Mesenchymal stem cell (in vitro differentiated cells and primary cell): Measurements from ENCODE around the gene PPP6C.
A peak's percentile ranks its signal among the peaks of the same experiment; 100 is the strongest.
"Not testable (repeated sequence)": the region's sequence is repeated elsewhere in the genome, so short reads cannot be mapped to it uniquely, and the experiment has no call there.

Experiments used
- DNase-seq: peaks from one replicate; pipeline ENCODE4 v3.0.0-alpha.2; 2013
- H2AFZ ChIP-seq: one replicate; pipeline ENCODE4 v1.6.1; 2013; ENCODE audit warnings: low read depth, mild to moderate bottlenecking, control low read depth, inconsistent platforms, low read length, moderate library complexity
- H2AK5ac ChIP-seq: 2 replicates; pipeline ENCODE4 v1.6.1; 2013; ENCODE audit warnings: low read length, moderate library complexity, mild to moderate bottlenecking, inconsistent platforms; ENCODE audit not compliant: severe bottlenecking
- H2BK120ac ChIP-seq: one replicate; pipeline ENCODE4 v1.6.1; 2013; ENCODE audit warnings: low read depth, mild to moderate bottlenecking, inconsistent platforms, low read length, moderate library complexity
- H2BK12ac ChIP-seq, 2 experiments: one replicate each; pipeline ENCODE4 v1.6.1; 2013; ENCODE audit warnings: inconsistent platforms in 2 of 2, low read length in 2 of 2, mild to moderate bottlenecking in 2 of 2, moderate library complexity in 2 of 2, control low read depth in 1 of 2
- H2BK15ac ChIP-seq: one replicate; pipeline ENCODE4 v1.6.1; 2013; ENCODE audit warnings: mild to moderate bottlenecking, low read depth, inconsistent platforms; ENCODE audit not compliant: poor library complexity, severe bottlenecking
- H2BK5ac ChIP-seq: 2 replicates; pipeline ENCODE4 v1.6.1; 2013; ENCODE audit warnings: low read depth, mild to moderate bottlenecking, low read length, control low read depth, inconsistent platforms; ENCODE audit not compliant: poor library complexity, severe bottlenecking
- H3K14ac ChIP-seq, 2 experiments: one replicate each; pipeline ENCODE4 v1.6.1; 2013; ENCODE audit warnings: inconsistent platforms in 2 of 2, low read length in 2 of 2, control low read depth in 1 of 2, mild to moderate bottlenecking in 1 of 2, moderate library complexity in 1 of 2
- H3K18ac ChIP-seq, 2 experiments: one replicate each; pipeline ENCODE4 v1.6.1; 2013; ENCODE audit warnings: inconsistent platforms in 2 of 2, low read length in 2 of 2, control low read depth in 1 of 2, low read depth in 1 of 2, mild to moderate bottlenecking in 1 of 2
- H3K23ac ChIP-seq, 2 experiments: one replicate each; pipeline ENCODE4 v1.6.1; 2013; ENCODE audit warnings: inconsistent platforms in 2 of 2, low read length in 2 of 2, mild to moderate bottlenecking in 2 of 2, moderate library complexity in 2 of 2, control low read depth in 1 of 2
- H3K27ac ChIP-seq: 2 replicates; pipeline ENCODE4 v1.5.1; 2013; ENCODE audit warnings: mild to moderate bottlenecking, moderate library complexity, low read length, control low read depth, inconsistent platforms; ENCODE audit not compliant: poor library complexity, severe bottlenecking
- H3K27me3 ChIP-seq, 2 experiments: 2 replicates each; pipeline versions ENCODE4 v1.6.1 to v1.7.0; 2013; ENCODE audit warnings: low read length in 2 of 2, mild to moderate bottlenecking in 2 of 2, moderate library complexity in 2 of 2, control low read depth in 1 of 2, inconsistent platforms in 1 of 2; ENCODE audit not compliant: control insufficient read depth in 1 of 2, insufficient read depth in 1 of 2
- H3K36me3 ChIP-seq, 2 experiments: 2 replicates each; pipeline versions ENCODE4 v1.6.1 to v1.7.0; 2013; ENCODE audit warnings: low read length in 2 of 2, control low read depth in 1 of 2, inconsistent platforms in 1 of 2, low read depth in 1 of 2, mild to moderate bottlenecking in 1 of 2; ENCODE audit not compliant: insufficient read depth in 2 of 2, control insufficient read depth in 1 of 2
- H3K4ac ChIP-seq, 2 experiments: one replicate each; pipeline ENCODE4 v1.6.1; 2013; ENCODE audit warnings: inconsistent platforms in 2 of 2, low read length in 2 of 2, mild to moderate bottlenecking in 2 of 2, moderate library complexity in 2 of 2, control low read depth in 1 of 2, low read depth in 1 of 2
- H3K4me1 ChIP-seq: 2 replicates; pipeline ENCODE4 v1.6.1; 2013; ENCODE audit warnings: low read depth, low read length, control low read depth; ENCODE audit not compliant: control insufficient read depth, insufficient read depth
- H3K4me2 ChIP-seq: 2 replicates; pipeline ENCODE4 v1.6.1; 2013; ENCODE audit warnings: low read length, mild to moderate bottlenecking, inconsistent platforms; ENCODE audit not compliant: poor library complexity, severe bottlenecking
- H3K4me3 ChIP-seq, 2 experiments: 2 replicates each; pipeline versions ENCODE4 v1.5.1 to v1.7.0; 2013; ENCODE audit warnings: low read length in 2 of 2, mild to moderate bottlenecking in 2 of 2, control low read depth in 1 of 2, low read depth in 1 of 2; ENCODE audit not compliant: insufficient read depth in 1 of 2
- H3K79me1 ChIP-seq: replicated peaks from 2 replicates; pipeline ENCODE4 v1.6.1; 2013; ENCODE audit warnings: mild to moderate bottlenecking, control low read depth, low read length, inconsistent platforms; ENCODE audit not compliant: poor library complexity, severe bottlenecking
- H3K9ac ChIP-seq: 2 replicates; pipeline ENCODE4 v1.7.0; 2013; ENCODE audit warnings: mild to moderate bottlenecking, low read length, moderate library complexity
- H3K9me3 ChIP-seq: 2 replicates; pipeline ENCODE4 v1.7.0; 2013; ENCODE audit warnings: mild to moderate bottlenecking, low read length; ENCODE audit not compliant: control insufficient read depth
- H4K8ac ChIP-seq: one replicate; pipeline ENCODE4 v1.6.1; 2013; ENCODE audit warnings: inconsistent platforms, mild to moderate bottlenecking, low read length, moderate library complexity
- H4K91ac ChIP-seq: one replicate; pipeline ENCODE4 v1.6.1; 2013; ENCODE audit warnings: mild to moderate bottlenecking, low read length, inconsistent platforms
- WGBS: methylation state at CpG from one replicate; pipeline ENCODE4 v1.1.7; 2013; ENCODE audit warnings: mixed read lengths; 5-methylcytosine and 5-hydroxymethylcytosine counted together

PPP6C gene

GRCh38 chr9:125236520-125237159 lies 47.0 kb upstream of the PPP6C start:
- H3K36me3 ChIP-seq = peaks cover 21 to 70% of the 10 kb centered on the region in 2 experiments
- peak overlapping the region; percentile 99 for H3K9ac ChIP-seq
- not testable (repeated sequence) for H4K91ac ChIP-seq, H3K4me1 ChIP-seq, H3K9me3 ChIP-seq, H3K18ac ChIP-seq, H3K27ac ChIP-seq, H3K14ac ChIP-seq, H4K8ac ChIP-seq, H2BK12ac ChIP-seq, H3K23ac ChIP-seq, H2AK5ac ChIP-seq, H2BK120ac ChIP-seq, H2BK15ac ChIP-seq, H3K4ac ChIP-seq, H3K27me3 ChIP-seq, H2BK5ac ChIP-seq, H3K4me2 ChIP-seq, H2AFZ ChIP-seq, H3K79me1 ChIP-seq
- peak overlapping the region in 1 of 2 experiments; percentile 46 for H3K4me3 ChIP-seq
- 100% methylated on average over 3 of the region's 5 CpGs for WGBS
- peak; percentile 9 for DNase-seq

GRCh38 chr9:125235804-125236519 lies 46.4 kb upstream of the PPP6C start:
- H3K4ac ChIP-seq = no peak overlapping the region
- H4K8ac ChIP-seq = no peak overlapping the region
- H3K9me3 ChIP-seq = no peaks in the 10 kb centered on the region
- no peak overlapping the region for H3K27ac ChIP-seq
- DNase-seq = peak; percentile 6
- 87% methylated on average over 3 of the region's 5 CpGs for WGBS
- no peak overlapping the region for H4K91ac ChIP-seq
- H2AK5ac ChIP-seq = no peak overlapping the region
- no peak overlapping the region for H2BK5ac ChIP-seq
- H3K79me1 ChIP-seq = no peaks in the 10 kb centered on the region
- no peak overlapping the region for H2BK120ac ChIP-seq
- H2BK12ac ChIP-seq = no peak overlapping the region
- H3K4me1 ChIP-seq = peaks cover 9% of the 10 kb centered on the region
- H3K27me3 ChIP-seq = no peaks in the 10 kb centered on the region
- H3K36me3 ChIP-seq = peaks cover 27 to 77% of the 10 kb centered on the region in 2 experiments
- H2BK15ac ChIP-seq = no peak overlapping the region
- H3K14ac ChIP-seq = no peak overlapping the region
- H3K9ac ChIP-seq = peak overlapping the region; percentile 99
- no peak overlapping the region for H3K18ac ChIP-seq
- no peak overlapping the region for H2AFZ ChIP-seq
- no peak overlapping the region for H3K23ac ChIP-seq
- H3K4me2 ChIP-seq = no peak overlapping the region
- H3K4me3 ChIP-seq = peak overlapping the region in 1 of 2 experiments; percentile 46

GRCh38 chr9:125234099-125234498 lies 44.5 kb upstream of the PPP6C start:
- Histone ChIP-seq H3K9ac (peak overlapping the region; percentile 68), H3K18ac (peak overlapping the region in 1 of 2 experiments; percentile 40), H3K4me2 (peak overlapping the region; percentile 9), H3K27ac (peak overlapping the region; percentile 61), H3K36me3 (peaks cover 35 to 78% of the 10 kb centered on the region in 2 experiments)
- H3K4ac ChIP-seq, H3K4me3 ChIP-seq, H3K79me1 ChIP-seq, H3K27me3 ChIP-seq, H2BK12ac ChIP-seq, H2BK120ac ChIP-seq, H3K9me3 ChIP-seq, H4K8ac ChIP-seq, H2AFZ ChIP-seq, DNase-seq, H3K23ac ChIP-seq, H3K4me1 ChIP-seq, H4K91ac ChIP-seq, H2AK5ac ChIP-seq, H2BK15ac ChIP-seq, H2BK5ac ChIP-seq, H3K14ac ChIP-seq: not testable (repeated sequence)
- WGBS = 77% methylated on average over 4 of the region's 8 CpGs

GRCh38 chr9:125233678-125234077 lies 44.1 kb upstream of the PPP6C start:
- H3K27me3 ChIP-seq = no peaks in the 10 kb centered on the region
- H3K79me1 ChIP-seq = peaks cover 2% of the 10 kb centered on the region
- H3K9ac ChIP-seq = peak overlapping the region; percentile 68
- peaks cover 9% of the 10 kb centered on the region for H3K4me1 ChIP-seq
- no peak overlapping the region for H2BK12ac ChIP-seq
- H2AK5ac ChIP-seq = no peak overlapping the region
- H2AFZ ChIP-seq = no peak overlapping the region
- no peak overlapping the region for H2BK15ac ChIP-seq
- 15% methylated on average over 2 of the region's 3 CpGs for WGBS
- no peak overlapping the region for H3K14ac ChIP-seq
- no peak overlapping the region for H3K4me3 ChIP-seq
- no peak overlapping the region for H3K4me2 ChIP-seq
- H3K36me3 ChIP-seq = peaks cover 31 to 75% of the 10 kb centered on the region in 2 experiments
- H4K8ac ChIP-seq = no peak overlapping the region
- no peak overlapping the region for H3K23ac ChIP-seq
- H3K4ac ChIP-seq = no peak overlapping the region
- H4K91ac ChIP-seq = no peak overlapping the region
- H3K27ac ChIP-seq = no peak overlapping the region
- H3K9me3 ChIP-seq = no peaks in the 10 kb centered on the region
- peak; percentile 99 for DNase-seq
- H2BK5ac ChIP-seq = no peak overlapping the region
- no peak overlapping the region for H2BK120ac ChIP-seq
- peak overlapping the region in 1 of 2 experiments; percentile 34 for H3K18ac ChIP-seq
